NCI-H2029 (cell line): ENCODE measurements around the gene OXGR1.
"Not testable (repeated sequence)": the region's sequence is repeated elsewhere in the genome, so short reads cannot be mapped to it uniquely, and the experiment has no call there.

Experiments used
- DNase-seq: peaks from one replicate; lab custom pipeline; 2025; lab: John Stamatoyannopoulos, UW

The OXGR1 gene

DNA sequence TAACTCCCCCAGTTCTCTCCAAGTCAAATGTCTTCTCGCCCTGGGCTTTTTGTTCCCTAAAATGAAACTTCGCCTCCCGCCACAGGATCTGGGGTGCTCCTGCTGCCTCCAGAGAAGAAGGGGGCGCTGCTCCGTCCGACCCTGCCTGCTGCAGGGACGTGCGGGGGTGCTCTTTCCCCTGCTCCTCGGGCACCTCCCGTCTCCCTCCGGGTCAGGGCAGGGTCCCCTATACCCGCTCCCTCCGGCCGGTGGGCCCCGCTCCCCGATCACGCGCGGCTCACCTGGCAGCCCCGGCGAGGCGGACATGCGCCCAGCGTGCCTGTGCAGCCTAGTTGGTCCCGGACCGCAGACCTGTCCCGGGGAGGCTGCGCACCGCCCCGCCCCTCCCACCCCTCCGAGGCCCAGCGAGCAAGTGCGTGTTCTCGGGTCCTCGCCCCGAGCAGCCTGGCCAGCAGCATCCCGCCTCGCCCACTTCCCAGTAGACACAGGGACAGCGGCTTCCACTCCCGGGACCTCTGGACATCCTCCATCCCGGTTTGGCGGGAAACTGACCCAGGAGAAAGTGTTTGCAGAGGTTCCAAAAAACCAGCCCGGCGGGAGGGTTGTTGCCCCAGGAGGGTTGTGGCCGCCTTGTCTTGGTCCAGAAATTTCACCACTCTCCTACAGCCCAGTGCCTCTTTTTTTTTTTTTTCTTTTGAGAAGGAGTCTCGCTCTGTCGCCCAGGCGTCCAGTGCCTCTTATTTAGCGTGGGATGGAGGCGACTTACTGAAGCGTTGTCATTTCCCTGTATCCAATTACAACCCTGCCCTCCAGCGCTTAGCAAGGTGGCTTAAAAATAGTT lies at the start of gene OXGR1:
Gene OXGR1, minus strand, starts transcription at position 460 of the 841 bp plus-strand sequence. CDS start 6,717 bp downstream, outside the sequence.
- DNase-seq, result no peak

DNA sequence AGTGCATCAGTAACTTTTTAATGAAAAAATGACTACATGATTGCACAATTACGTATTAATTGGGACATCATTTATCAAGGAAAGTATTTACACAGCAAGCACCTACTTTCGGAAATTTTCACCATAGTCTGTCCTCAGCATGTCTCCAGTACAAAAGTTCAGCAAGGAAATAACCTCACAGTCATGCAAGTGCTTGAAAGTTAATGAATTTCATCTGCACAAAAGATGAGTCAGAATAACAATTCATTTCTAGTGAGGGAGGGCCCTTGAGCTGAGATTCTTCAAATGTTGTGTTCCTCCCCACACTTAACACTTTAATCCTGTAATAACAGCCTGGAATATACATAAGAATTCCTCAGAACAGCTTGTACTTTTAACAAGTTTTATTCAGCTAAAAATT lies 49.0 kb upstream of the OXGR1 start:
- no peak for DNase-seq

- no peak for DNase-seq
Measured at GRCh38 chr13:97030705-97031452, 36.6 kb upstream of the OXGR1 start.

DNA sequence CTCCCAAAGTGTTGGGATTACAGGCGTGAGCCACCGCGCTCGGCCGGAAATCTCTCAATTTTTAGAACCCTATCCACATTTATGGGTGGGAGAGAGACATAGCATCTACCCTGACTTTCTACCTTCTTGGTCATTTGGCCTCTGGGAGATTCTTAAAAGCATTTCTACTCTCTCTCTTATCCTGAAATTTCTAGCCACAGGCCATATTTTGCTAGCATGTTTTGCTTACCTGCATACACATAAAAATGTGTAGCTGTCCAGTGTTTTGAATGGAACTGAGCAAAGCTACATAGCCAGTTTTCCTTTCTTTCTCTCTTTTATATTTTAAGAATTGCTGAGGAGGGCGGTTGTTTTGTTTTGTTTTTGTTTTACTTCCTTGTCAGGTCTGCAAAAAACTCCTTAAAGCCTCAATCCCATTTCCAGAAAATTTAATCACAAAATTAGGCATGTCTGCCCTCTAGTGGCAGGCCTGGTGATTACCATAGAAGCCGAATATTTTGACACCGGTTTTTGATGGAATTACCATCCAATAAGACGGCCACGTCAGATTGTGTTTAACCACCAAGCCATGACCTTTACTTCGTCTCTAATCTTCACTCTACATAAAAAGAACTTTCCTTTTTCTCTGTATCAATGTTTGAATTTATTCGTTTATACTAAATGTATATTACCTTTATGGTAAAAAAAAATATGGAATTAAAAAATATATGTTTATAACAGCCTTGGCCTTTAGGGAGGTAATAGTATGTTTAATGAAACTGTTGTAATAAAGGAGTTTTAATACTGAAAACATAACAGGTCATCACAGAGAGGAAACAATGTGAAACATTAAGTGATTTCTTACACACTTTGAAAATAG lies 34.4 kb upstream of the OXGR1 start:
- peak; percentile 25 for DNase-seq

DNA sequence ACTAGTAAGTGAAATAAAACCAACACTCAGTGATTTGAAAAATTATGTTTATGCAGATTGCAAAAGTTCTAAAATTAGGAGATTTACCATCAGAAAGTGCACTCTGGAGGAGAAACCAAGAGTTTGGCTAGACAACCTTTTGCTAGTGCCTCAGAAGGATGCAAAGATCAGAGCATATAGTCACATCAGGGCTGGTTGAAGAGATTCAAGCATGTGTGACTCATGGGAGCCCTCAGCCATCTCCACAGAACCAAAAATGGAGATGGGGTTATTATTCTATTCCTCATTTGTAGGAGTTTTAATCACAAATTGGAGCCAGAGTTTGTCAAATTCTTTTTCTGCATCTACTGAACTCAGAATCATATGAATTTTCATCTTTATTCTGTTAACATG lies 32.9 kb upstream of the OXGR1 start:
- no peak for DNase-seq

DNA sequence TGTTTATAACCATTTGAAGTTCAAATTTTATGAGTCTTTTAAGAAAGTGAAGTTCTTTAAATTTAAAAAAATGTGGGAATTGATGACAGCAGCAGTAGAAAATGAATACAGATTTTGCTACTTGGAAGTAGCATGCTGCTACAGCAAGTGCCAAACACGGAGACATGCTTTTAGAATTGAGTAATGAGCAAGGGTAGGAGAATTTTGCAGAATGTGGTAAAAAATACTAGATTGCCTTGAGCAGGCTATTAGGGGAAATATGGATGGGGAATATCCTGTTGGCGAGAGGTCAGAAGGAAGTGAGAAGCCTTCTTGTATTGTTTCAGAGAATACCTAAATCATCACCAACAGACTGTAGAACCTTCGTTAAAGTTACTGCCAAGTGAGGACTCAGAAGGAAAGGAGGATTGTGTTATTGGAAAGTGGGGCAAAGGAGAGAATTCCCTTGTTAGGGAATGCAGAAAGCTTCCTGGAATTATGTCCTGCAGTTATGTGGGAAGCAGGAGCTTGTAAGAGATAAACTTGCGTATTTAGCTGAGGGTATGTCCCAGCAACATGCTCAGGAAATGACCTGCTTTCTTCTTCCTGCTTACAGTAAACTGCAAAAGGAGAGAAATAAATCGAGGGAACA lies 32.4 kb upstream of the OXGR1 start:
- no peak for DNase-seq

DNA sequence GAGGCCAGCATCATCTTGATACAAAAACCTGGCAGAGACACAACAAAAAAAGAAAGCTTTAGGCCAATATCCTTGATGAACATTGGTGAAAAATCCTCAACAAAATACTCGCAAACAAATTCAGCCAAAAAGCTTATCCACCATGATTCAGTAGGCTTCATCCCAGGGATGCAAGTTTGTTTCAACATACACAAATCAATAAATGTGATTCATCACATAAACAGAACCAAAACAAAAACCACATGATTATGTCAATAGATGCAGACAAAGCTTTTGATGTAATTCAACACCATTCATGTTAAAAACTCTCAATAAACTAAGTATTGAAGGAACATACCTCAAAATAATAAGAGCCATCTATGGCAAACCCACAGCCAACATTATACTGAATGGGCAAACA lies 29.5 kb upstream of the OXGR1 start:
- DNase-seq, result not testable (repeated sequence)

GRCh38 chr13:97023117-97023516 lies 28.8 kb upstream of the OXGR1 start:
- no peak for DNase-seq

- no peak for DNase-seq
Measured at GRCh38 chr13:97021241-97021640, 27.0 kb upstream of the OXGR1 start.

GRCh38 chr13:97020689-97021240 lies 26.5 kb upstream of the OXGR1 start:
- DNase-seq, result no peak

DNA sequence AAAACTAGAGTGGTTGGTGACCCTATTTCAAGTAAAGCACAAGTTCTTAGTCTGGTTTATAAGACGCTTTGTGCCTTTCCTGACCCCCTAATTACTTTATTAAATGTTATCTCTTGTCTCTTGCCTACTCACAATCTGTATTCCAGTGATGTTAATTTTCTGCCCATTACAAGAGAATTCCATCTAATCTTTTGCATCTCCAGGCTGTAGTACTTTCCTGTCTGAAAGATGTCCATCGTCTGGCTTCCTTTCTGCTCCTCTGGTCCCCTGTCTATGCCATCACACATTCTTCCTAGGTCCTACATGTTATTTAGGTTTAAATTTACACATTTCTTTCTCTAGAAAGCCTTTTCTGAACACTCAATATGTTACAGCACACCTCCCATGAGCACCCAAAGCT lies 25.9 kb upstream of the OXGR1 start:
- DNase-seq, result no peak

GRCh38 chr13:97019236-97019635 lies 25.0 kb upstream of the OXGR1 start:
- no peak for DNase-seq

- DNase-seq, result no peak
Measured at GRCh38 chr13:97018029-97018819, 23.9 kb upstream of the OXGR1 start.

- no peak for DNase-seq
Measured at GRCh38 chr13:97017322-97017721, 23.0 kb upstream of the OXGR1 start.

- DNase-seq, result no peak
Measured at GRCh38 chr13:97015661-97016350, 21.5 kb upstream of the OXGR1 start.

GRCh38 chr13:97012251-97013048 lies 18.2 kb upstream of the OXGR1 start:
- DNase-seq, result no peak

DNA sequence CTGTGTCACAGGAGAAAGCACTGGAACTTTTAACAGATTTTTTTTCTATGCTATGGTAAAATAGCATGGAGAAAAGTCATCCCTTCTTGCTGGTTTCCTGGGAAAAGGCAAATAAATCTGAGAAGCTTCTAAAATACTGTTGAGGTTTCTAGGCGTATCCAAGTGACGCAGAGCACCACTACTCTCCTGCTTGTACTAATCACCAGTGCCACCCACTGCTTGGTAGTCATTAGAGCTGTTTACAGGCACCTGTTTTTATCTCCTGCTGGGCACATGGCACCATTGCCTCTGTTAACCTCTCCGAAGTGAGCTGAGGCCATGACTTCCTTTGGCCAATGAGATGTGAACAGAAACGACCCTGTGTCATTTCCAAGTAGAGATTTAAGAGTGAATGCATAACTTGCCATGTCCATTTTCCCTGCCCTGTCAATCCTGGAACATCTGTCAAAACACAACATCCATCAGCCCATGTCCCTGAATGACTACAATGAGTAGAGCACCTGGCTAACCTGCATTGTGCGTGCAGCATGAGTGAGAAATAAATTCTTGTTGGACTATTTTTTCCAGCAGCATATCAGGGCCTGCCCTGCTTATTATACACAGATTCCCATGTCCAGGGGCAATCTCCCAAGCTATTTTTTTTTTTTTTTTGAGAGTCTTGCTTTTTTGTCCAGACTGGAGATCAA lies 17.3 kb upstream of the OXGR1 start:
- no peak for DNase-seq

DNA sequence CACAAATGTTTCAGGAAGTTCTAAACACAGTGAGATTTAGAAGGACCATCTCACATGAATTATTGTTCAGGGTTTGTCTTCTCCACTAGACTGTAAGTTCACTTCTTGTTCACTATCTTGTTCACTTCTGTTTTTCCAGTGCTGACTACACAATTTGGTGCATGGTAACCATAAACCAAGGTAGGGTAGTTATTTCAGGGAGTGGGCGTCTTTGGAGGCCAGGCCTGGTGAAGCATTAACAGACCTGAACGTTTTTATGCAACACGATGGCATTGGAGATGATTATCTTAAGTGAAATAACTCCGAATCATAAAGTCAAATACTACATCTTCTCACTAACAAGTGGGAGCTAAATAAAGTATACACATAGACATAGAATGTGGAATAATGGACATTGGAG lies 14.4 kb upstream of the OXGR1 start:
- no peak for DNase-seq
